NCI-H2196 (cell line): ENCODE measurements around the gene SIK3.
"Not testable (repeated sequence)": the region's sequence is repeated elsewhere in the genome, so short reads cannot be mapped to it uniquely, and the experiment has no call there.

Experiments
- DNase-seq: peaks from one replicate; lab custom pipeline; 2025; ENCODE audit not compliant: unreplicated experiment; lab: John Stamatoyannopoulos, UW

Gene SIK3

GRCh38 chr11:117050121-117050520 is 48.1 kb downstream of the SIK3 start:
- DNase-seq = not testable (repeated sequence)

GRCh38 chr11:117046627-117047026 is 51.6 kb downstream of the SIK3 start:
- not testable (repeated sequence) for DNase-seq

GRCh38 chr11:117045956-117046355 is 52.3 kb downstream of the SIK3 start:
- DNase-seq = no peak

GRCh38 chr11:117045196-117045595 is 53.0 kb downstream of the SIK3 start:
- DNase-seq = no peak

GRCh38 chr11:117044287-117045035 is 53.8 kb downstream of the SIK3 start:
- DNase-seq = no peak

GRCh38 chr11:117042689-117043088 is 55.5 kb downstream of the SIK3 start:
- no peak for DNase-seq

GRCh38 chr11:117039900-117040299 is 58.3 kb downstream of the SIK3 start:
- no peak for DNase-seq

GRCh38 chr11:117039270-117039669 is 59.0 kb downstream of the SIK3 start:
- no peak for DNase-seq

GRCh38 chr11:117037975-117038350 is 60.3 kb downstream of the SIK3 start:
- no peak for DNase-seq

- no peak for DNase-seq
Measured at GRCh38 chr11:117037279-117037974, 60.8 kb downstream of the SIK3 start.

GRCh38 chr11:117034901-117035300 is 63.3 kb downstream of the SIK3 start:
- DNase-seq = no peak

- DNase-seq = no peak
Measured at GRCh38 chr11:117026593-117027330, 71.5 kb downstream of the SIK3 start.

- not testable (repeated sequence) for DNase-seq
Measured at GRCh38 chr11:117023707-117024106, 74.5 kb downstream of the SIK3 start.

- no peak for DNase-seq
Measured at GRCh38 chr11:117023178-117023577, 75.0 kb downstream of the SIK3 start.

GRCh38 chr11:117022526-117022925 is 75.7 kb downstream of the SIK3 start:
- DNase-seq = no peak

GRCh38 chr11:117020869-117021564 is 77.2 kb downstream of the SIK3 start:
- DNase-seq = no peak

- no peak for DNase-seq
Measured at GRCh38 chr11:117020287-117020686, 77.9 kb downstream of the SIK3 start.

- no peak for DNase-seq
Measured at GRCh38 chr11:117019871-117020270, 78.4 kb downstream of the SIK3 start.

GRCh38 chr11:117017456-117017855 is 80.8 kb downstream of the SIK3 start:
- no peak for DNase-seq

GRCh38 chr11:117016747-117017146 is 81.5 kb downstream of the SIK3 start:
- DNase-seq = no peak

GRCh38 chr11:117016246-117016645 is 82.0 kb downstream of the SIK3 start:
- no peak for DNase-seq
